ENCODE data around the gene PRUNE2. TPM values are rescaled to one million over a fixed set of nuclear protein-coding genes. Genes with fewer than 3 reads are reported as not detected.

The PRUNE2 gene
- total RNA-seq, 1 donor from 2014 or later, result 6.7 TPM

GRCh38 chr9:76718166-76718565 lies 187.7 kb downstream of the PRUNE2 start:
- DNase-seq (ENCODE audit: low spot score), result no peak
- TF ChIP-seq CTCF (IDR thresholded peaks at IDR 0.05; ENCODE audit: unreplicated experiment), result no peak
- no peaks in the 10 kb centered on the region for H3K27me3 Mint-ChIP-seq (ENCODE audit: unreplicated experiment)
- H3K4me1 Mint-ChIP-seq (ENCODE audit: unreplicated experiment), result peaks cover 12% of the 10 kb centered on the region
- H3K27ac Mint-ChIP-seq (ENCODE audit: unreplicated experiment), result no peak overlapping the region
- no peaks in the 10 kb centered on the region for H3K36me3 Mint-ChIP-seq (ENCODE audit: low read depth, unreplicated experiment)
- H3K4me3 Mint-ChIP-seq (ENCODE audit: unreplicated experiment), result no peak overlapping the region
- no peaks in the 10 kb centered on the region for H3K9me3 Mint-ChIP-seq (ENCODE audit: unreplicated experiment)

GRCh38 chr9:76717613-76718012 lies 188.3 kb downstream of the PRUNE2 start:
- Mint-ChIP-seq H3K9me3 (ENCODE audit: unreplicated experiment) (no peaks in the 10 kb centered on the region), H3K4me1 (ENCODE audit: unreplicated experiment) (peaks cover 14% of the 10 kb centered on the region), H3K36me3 (ENCODE audit: low read depth, unreplicated experiment) (no peaks in the 10 kb centered on the region), H3K4me3 (ENCODE audit: unreplicated experiment) (no peak overlapping the region), H3K27me3 (ENCODE audit: unreplicated experiment) (no peaks in the 10 kb centered on the region), H3K27ac (ENCODE audit: unreplicated experiment) (no peak overlapping the region)
- no peak for TF ChIP-seq CTCF (IDR thresholded peaks at IDR 0.05; ENCODE audit: unreplicated experiment)
- no peak for DNase-seq (ENCODE audit: low spot score)

- no peak for DNase-seq (ENCODE audit: low spot score)
- Mint-ChIP-seq H3K27ac (ENCODE audit: unreplicated experiment) (no peak overlapping the region), H3K4me1 (ENCODE audit: unreplicated experiment) (peaks cover 14% of the 10 kb centered on the region), H3K36me3 (ENCODE audit: low read depth, unreplicated experiment) (no peaks in the 10 kb centered on the region), H3K4me3 (ENCODE audit: unreplicated experiment) (no peak overlapping the region), H3K27me3 (ENCODE audit: unreplicated experiment) (no peaks in the 10 kb centered on the region), H3K9me3 (ENCODE audit: unreplicated experiment) (no peaks in the 10 kb centered on the region)
- no peak for TF ChIP-seq CTCF (IDR thresholded peaks at IDR 0.05; ENCODE audit: unreplicated experiment)
These were observed 188.7 kb downstream of the PRUNE2 start for GRCh38 chr9:76717176-76717575.

GRCh38 chr9:76716085-76716672 lies 189.7 kb downstream of the PRUNE2 start:
- no peaks in the 10 kb centered on the region for H3K36me3 Mint-ChIP-seq (ENCODE audit: low read depth, unreplicated experiment)
- no peaks in the 10 kb centered on the region for H3K27me3 Mint-ChIP-seq (ENCODE audit: unreplicated experiment)
- no peak overlapping the region for H3K27ac Mint-ChIP-seq (ENCODE audit: unreplicated experiment)
- TF ChIP-seq CTCF (IDR thresholded peaks at IDR 0.05; ENCODE audit: unreplicated experiment), result no peak
- H3K4me1 Mint-ChIP-seq (ENCODE audit: unreplicated experiment), result peaks cover 14% of the 10 kb centered on the region
- no peak for DNase-seq (ENCODE audit: low spot score)
- H3K4me3 Mint-ChIP-seq (ENCODE audit: unreplicated experiment), result no peak overlapping the region
- H3K9me3 Mint-ChIP-seq (ENCODE audit: unreplicated experiment), result no peaks in the 10 kb centered on the region

- TF ChIP-seq CTCF (IDR thresholded peaks at IDR 0.05; ENCODE audit: unreplicated experiment), result no peak
- Mint-ChIP-seq H3K27me3 (ENCODE audit: unreplicated experiment) (no peaks in the 10 kb centered on the region), H3K4me3 (ENCODE audit: unreplicated experiment) (no peak overlapping the region), H3K36me3 (ENCODE audit: low read depth, unreplicated experiment) (no peaks in the 10 kb centered on the region), H3K27ac (ENCODE audit: unreplicated experiment) (no peak overlapping the region), H3K4me1 (ENCODE audit: unreplicated experiment) (peaks cover 14% of the 10 kb centered on the region), H3K9me3 (ENCODE audit: unreplicated experiment) (no peaks in the 10 kb centered on the region)
- no peak for DNase-seq (ENCODE audit: low spot score)
These were observed 192.5 kb downstream of the PRUNE2 start for GRCh38 chr9:76713381-76713780.
